Brain microvascular endothelial cell (primary cell): ENCODE results near the gene EMILIN3.

Source experiments
- DNase-seq: peaks from one replicate; pipeline ENCODE4 v3.0.0-alpha.2; 2020
- H3K27ac ChIP-seq: fragments of 250-450 bp; sonication (Bioruptor Pico); 2 replicates; pipeline ENCODE4 v1.5.1; 2020; ENCODE audit warnings: mild to moderate bottlenecking, moderate library complexity
- H3K27me3 ChIP-seq: fragments of 250-450 bp; sonication (Bioruptor Pico); replicated peaks from 2 replicates; pipeline ENCODE4 v1.5.1; 2020; ENCODE audit warnings: mild to moderate bottlenecking
- H3K36me3 ChIP-seq: fragments of 250-450 bp; sonication (Bioruptor Pico); replicated peaks from 2 replicates; pipeline ENCODE4 v1.5.1; 2020; ENCODE audit warnings: mild to moderate bottlenecking
- H3K4me3 ChIP-seq: 2 replicates; pipeline ENCODE4 v1.5.1; 2011; ENCODE audit warnings: low read depth, mild to moderate bottlenecking, control low read depth, low read length, moderate library complexity
- CTCF ChIP-seq: IDR thresholded peaks from 2 replicates; pipeline ENCODE4 v1.5.1; 2011; ENCODE audit warnings: low read depth, mild to moderate bottlenecking, moderate library complexity, low read length, control low read depth, inconsistent platforms; ENCODE audit errors: missing control alignments
- in situ Hi-C: cut with HindIII; loops from 2 replicates; pipeline ENCODE4 v1.10.0; 2017; ENCODE audit warnings: low sequenced_read_pairs, low pct_ligation_motif_present

Gene EMILIN3

GRCh38 chr20:41352106-41352505 is 14.5 kb downstream of the EMILIN3 start:
- in situ Hi-C loops = no loop called here
- H3K27me3 ChIP-seq = no peaks in the 10 kb centered on the region
- no peak for DNase-seq
- peak; percentile 46 for TF ChIP-seq CTCF
- H3K36me3 ChIP-seq = no peaks in the 10 kb centered on the region
- no peak overlapping the region for H3K27ac ChIP-seq
- H3K4me3 ChIP-seq = no peak overlapping the region

GRCh38 chr20:41350408-41350962 is 16.1 kb downstream of the EMILIN3 start:
- in situ Hi-C loops = no loop called here
- Histone ChIP-seq H3K36me3 (no peaks in the 10 kb centered on the region), H3K4me3 (no peak overlapping the region), H3K27ac (no peak overlapping the region), H3K27me3 (no peaks in the 10 kb centered on the region)
- no peak for TF ChIP-seq CTCF
- no peak for DNase-seq

- H3K27me3 ChIP-seq = no peaks in the 10 kb centered on the region
- H3K4me3 ChIP-seq = no peak overlapping the region
- in situ Hi-C loops = no loop called here
- H3K36me3 ChIP-seq = no peaks in the 10 kb centered on the region
- no peak overlapping the region for H3K27ac ChIP-seq
- no peak for TF ChIP-seq CTCF
- no peak for DNase-seq
These were observed 16.7 kb downstream of the EMILIN3 start for GRCh38 chr20:41349943-41350342.

- in situ Hi-C loops = no loop called here
These were observed 17.4 kb downstream of the EMILIN3 start for GRCh38 chr20:41349266-41349665.

GRCh38 chr20:41348430-41349172 is 18.0 kb downstream of the EMILIN3 start:
- in situ Hi-C loops = no loop called here
- Histone ChIP-seq H3K27me3 (no peaks in the 10 kb centered on the region), H3K27ac (no peak overlapping the region)

More at GRCh38 chr20:41349266-41349665, 17.4 kb downstream of the EMILIN3 start:
- DNase-seq = no peak
- Histone ChIP-seq H3K27ac (no peak overlapping the region), H3K4me3 (no peak overlapping the region), H3K36me3 (no peaks in the 10 kb centered on the region), H3K27me3 (no peaks in the 10 kb centered on the region)
- TF ChIP-seq CTCF = no peak

More at GRCh38 chr20:41348430-41349172, 18.0 kb downstream of the EMILIN3 start:
- H3K36me3 ChIP-seq = no peaks in the 10 kb centered on the region
- H3K4me3 ChIP-seq = no peak overlapping the region
- no peak for DNase-seq
- TF ChIP-seq CTCF = no peak
